ENCODE data around the gene UBA1. TPM values are rescaled to one million over a fixed set of nuclear protein-coding genes. Genes with fewer than 3 reads are reported as not detected.

The UBA1 gene
- total and polyA plus RNA-seq, 10 of the 15 experiments (the other 5 are each of a cell fraction or from before 2014, with no cell fraction given): 60.4 to 314 (median 216) TPM

GRCh38 chrX:47164420-47164819, 29.2 kb upstream of the UBA1 start:
- RAD21 ChIA-PET (ENCODE audit: unreplicated experiment): no interaction called here
- SMC1A ChIA-PET (ENCODE audit: uncharacterized antibody, unreplicated experiment): no interaction called here
- POLR2A ChIA-PET: no interaction called here
- no peak overlapping the region for H3K9ac ChIP-seq (ENCODE audit: control insufficient read depth, insufficient read depth, low read length)
- in situ Hi-C loops (cut with MboI) (no loop called here), intact Hi-C loops (cut with micrococcal nuclease; ENCODE audit: unreplicated experiment) (no loop called here)
- peaks cover 2% of the 10 kb centered on the region for H3K79me2 ChIP-seq (ENCODE audit: control insufficient read depth, insufficient read depth, low read length)
- H3K4me1 ChIP-seq (ENCODE audit: control insufficient read depth, insufficient read depth, low read length): no peaks in the 10 kb centered on the region
- FAIRE-seq (no peak), ATAC-seq (no peak), DNase-seq (ENCODE audit: low read depth, low spot score) (no peak)
- H3K9me3 ChIP-seq (replicated peaks; ENCODE audit: control insufficient read depth, insufficient read depth, low read length): no peaks in the 10 kb centered on the region; the same call in 2 of the 3 replicates
- 97% methylated on average over 3 of the region's 3 CpGs for WGBS (ENCODE audit: insufficient coverage, insufficient replicate concordance, low lambda C conversion rate, missing lambda C conversion rate)
- peaks cover 0 to 3% of the 10 kb centered on the region in 2 experiments; a peak in 2 of 4 replicates for H3K36me3 ChIP-seq (ENCODE audit: control insufficient read depth in 2 of 2, insufficient read depth in 2 of 2, low read length in 1 of 2)
- H3K4me3 ChIP-seq: no peak overlapping the region
- CTCF ChIA-PET: interaction anchor here (0.7 kb wide), 1 partner anchor 757 kb away, joined by 3 read pairs; no protein-coding TSS in a partner anchor
- H3K27me3 ChIP-seq (replicated peaks in 1 of 2; ENCODE audit: control insufficient read depth in 2 of 2, insufficient read depth in 2 of 2, low read length in 1 of 2): no peaks in the 10 kb centered on the region
- BruUV-seq (replicated peaks): no TSS peak
- no peaks in the 10 kb centered on the region for H4K20me1 ChIP-seq (ENCODE audit: control insufficient read depth, insufficient read depth)
- H3K4me2 ChIP-seq (ENCODE audit: control insufficient read depth, insufficient read depth): no peak overlapping the region
- H2AFZ ChIP-seq (ENCODE audit: control insufficient read depth, low read depth, low read length): no peak overlapping the region
- H3K27ac ChIP-seq (ENCODE audit: control insufficient read depth, insufficient read depth): no peak overlapping the region
- TF ChIP-seq E2F8 (IDR thresholded peaks at IDR 0.05; ENCODE audit: low read depth, partially characterized antibody): no peak
- no peak for TF ChIP-seq ATF7 (IDR thresholded peaks at IDR 0.05; ENCODE audit: low read depth)
- TF ChIP-seq SMAD5 (IDR thresholded peaks at IDR 0.05; ENCODE audit: low read depth): no peak
- TF ChIP-seq SMARCA5 (IDR thresholded peaks at IDR 0.05): no peak
- no peak for TF ChIP-seq KLF5 (IDR thresholded peaks at IDR 0.05; ENCODE audit: partially characterized antibody)
- TF ChIP-seq ZNF592 (IDR thresholded peaks at IDR 0.05): no peak
- TF ChIP-seq HSF1 (IDR thresholded peaks at IDR 0.05; ENCODE audit: low read depth, low read length): no peak
- no peak for TF ChIP-seq IRF4 (IDR thresholded peaks at IDR 0.05; ENCODE audit: low read depth, low read length)
- no peak for TF ChIP-seq HDAC6 (IDR thresholded peaks at IDR 0.05; ENCODE audit: unreplicated experiment)
- no peak for TF ChIP-seq POLR2AphosphoS2 (IDR thresholded peaks at IDR 0.05; ENCODE audit: low read depth, low read length)
- no peak for TF ChIP-seq NR2F1 (conservative IDR thresholded peaks at IDR 0.05)
- TF ChIP-seq SUZ12 (IDR thresholded peaks at IDR 0.05; ENCODE audit: unreplicated experiment): no peak
- no peak for TF ChIP-seq ZNF687 (IDR thresholded peaks at IDR 0.05)

Measured in GM12878 (cell line).